Spleen (tissue), 11 donors: ENCODE results near the gene DARS2. TPM values are rescaled to one million over a fixed set of nuclear protein-coding genes. Genes with fewer than 3 reads are reported as not detected.

Source experiments
- DNase-seq: peaks from one replicate; pipeline ENCODE4 v3.0.0-alpha.2; 2020
- H3K27ac ChIP-seq, 8 donors: fragments of 200-600 bp; sonication (generic) in 7 of 8; 1 replicate in 4 of 8; 2 replicates in 4 of 8; pipeline versions ENCODE4 v1.5.0 to v1.8.0; 2016 to 2021; ENCODE audit warnings: inconsistent platforms in 4 of 8, mild to moderate bottlenecking in 4 of 8, moderate library complexity in 1 of 8
- H3K27me3 ChIP-seq, 7 donors: fragments of 200-600 bp; sonication (generic) in 6 of 7; replicated peaks in 1 of 7; 1 replicate in 4 of 7; 2 replicates in 3 of 7; pipeline versions ENCODE4 v1.5.0 to v1.8.0; 2016 to 2021; ENCODE audit warnings: inconsistent platforms in 3 of 7, mild to moderate bottlenecking in 1 of 7
- H3K36me3 ChIP-seq, 6 donors: fragments of 200-600 bp; sonication (generic) in 5 of 6; 1 replicate in 4 of 6; 2 replicates in 2 of 6; pipeline versions ENCODE4 v1.5.0 to v1.8.0; 2016 to 2021; ENCODE audit warnings: inconsistent platforms in 2 of 6
- H3K4me1 ChIP-seq, 6 donors: fragments of 200-600 bp; sonication (generic) in 5 of 6; 1 replicate in 3 of 6; 2 replicates in 3 of 6; pipeline versions ENCODE4 v1.5.0 to v1.8.0; 2016 to 2021; ENCODE audit warnings: inconsistent platforms in 3 of 6
- H3K4me3 ChIP-seq, 8 donors: fragments of 200-600 bp; sonication (generic) in 7 of 8; 1 replicate in 4 of 8; 2 replicates in 4 of 8; pipeline versions ENCODE4 v1.5.0 to v1.8.0; 2016 to 2021; ENCODE audit warnings: inconsistent platforms in 4 of 8, mild to moderate bottlenecking in 4 of 8, moderate library complexity in 2 of 8
- H3K9me3 ChIP-seq, 8 donors: fragments of 200-600 bp; sonication (generic) in 7 of 8; 1 replicate in 4 of 8; 2 replicates in 4 of 8; pipeline versions ENCODE4 v1.5.0 to v1.8.0; 2016 to 2021; ENCODE audit warnings: inconsistent platforms in 4 of 8
- POLR2A ChIP-seq, 3 donors: fragments of 450-650 bp; IDR thresholded peaks; one replicate each; pipeline ENCODE4 v1.5.1; 2017; ENCODE audit warnings: antibody characterized with exemption in 3 of 3, mild to moderate bottlenecking in 1 of 3
- POLR2AphosphoS5 ChIP-seq, 3 donors: sonication (generic); formaldehyde crosslinking; IDR thresholded peaks; one replicate each; pipeline ENCODE4 v1.5.1; 2017; ENCODE audit warnings: antibody characterized with exemption in 3 of 3
- WGBS, 5 donors: extraction: QIAGEN DNeasy Blood & Tissue Kit in 3 of 5; methylation state at CpG; one replicate each; pipeline versions ENCODE4 v1.1.5 to v1.1.7; 2013 to 2018; 5-methylcytosine and 5-hydroxymethylcytosine counted together
- intact Hi-C: fragments of 100-400 bp; cut with DNase I; formaldehyde crosslinking; loops from one replicate; pipeline ENCODE4 v1.15.0; 2023; ENCODE audit warnings: low total_unique reads
- polyA plus RNA-seq, 3 donors: library from polyadenylated mRNA; stranded (reverse); fragments of 200-250 nt; gene quantifications; one replicate each; pipeline ENCODE4 v1.2.1, GENCODE V29; 2013
- total RNA-seq, 7 donors: library from RNA; depleted of rRNA in 3 of 7; stranded (reverse); fragments of >200 nt in 3 of 7; fragmentation: NEBNext Ultra II Directional in 4 of 7; extraction: Animal tissue kit (Norgen Biotek cat#: 25700) in 4 of 7; gene quantifications; one replicate each; pipeline versions ENCODE4 v1.1.0 to v1.2.1, GENCODE V29; 2016 to 2021
- TF ChIP-seq, protein P1 (sequence below), 11 experiments: fragments of 200-600 bp in 7 of 11; fragments of 450-650 bp in 4 of 11; sonication (generic) in 4 of 11; IDR thresholded peaks in 8 of 11; conservative IDR thresholded peaks in 3 of 11; 1 replicate in 7 of 11; 2 replicates in 4 of 11; pipeline versions ENCODE4 v1.4.0 to v1.8.0; 2016 to 2021; ENCODE audit warnings: antibody characterized with exemption in 11 of 11, inconsistent platforms in 4 of 11, mild to moderate bottlenecking in 1 of 11
- donor health status: healthy with polysubstance abuse.
- donor health status: DM: no; HTN: no; CAD: no; lungs with moderate emphysema.
- donor health status: DM: no; HTN: no; CAD: no.
- donor health status: Bipolar disorder and iron deficiency.
- donor health status: healthy.
- donor health status: DM: no; HTN: no; CAD: no.
- donor health status: DM: yes; HTN: yes; CAD: no.

The DARS2 gene
- total and polyA plus RNA-seq, 10 donors = 4.7 to 23.3 (median 15.7) TPM

DNA sequence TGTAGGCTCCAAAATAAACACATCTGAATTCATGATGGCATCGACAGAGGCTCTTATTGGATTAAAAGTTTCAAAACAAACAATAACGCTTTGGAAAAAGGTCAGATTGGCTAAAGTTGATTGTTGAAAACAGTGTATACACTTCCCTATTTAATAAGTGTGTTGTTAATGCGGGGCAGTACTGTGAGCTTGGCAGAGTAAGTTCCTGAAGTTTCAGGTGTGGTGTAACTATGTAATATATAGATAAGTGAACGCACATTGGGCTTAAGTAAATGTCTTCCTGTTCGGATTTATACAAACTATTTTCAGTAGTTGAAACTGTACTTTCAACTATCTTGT lies 44.5 kb downstream of the DARS2 start:
- Histone ChIP-seq H3K36me3 (peaks cover 0 to 51% (median 27%) of the 10 kb centered on the region in 6 donors), H3K27me3 (no peaks in the 10 kb centered on the region), H3K4me3 (peak overlapping the region; percentile 75 to 95 (median 84)), H3K9me3 (no peaks in the 10 kb centered on the region), H3K27ac (peak overlapping the region; percentile 97 to 99 (median 98)), H3K4me1 (peaks cover 50 to 88% (median 71%) of the 10 kb centered on the region in 6 donors)
- no peak for TF ChIP-seq POLR2AphosphoS5 (IDR thresholded peaks at IDR 0.05)
- no peak for TF ChIP-seq POLR2A (IDR thresholded peaks at IDR 0.05)
- TF ChIP-seq, protein P1, sequence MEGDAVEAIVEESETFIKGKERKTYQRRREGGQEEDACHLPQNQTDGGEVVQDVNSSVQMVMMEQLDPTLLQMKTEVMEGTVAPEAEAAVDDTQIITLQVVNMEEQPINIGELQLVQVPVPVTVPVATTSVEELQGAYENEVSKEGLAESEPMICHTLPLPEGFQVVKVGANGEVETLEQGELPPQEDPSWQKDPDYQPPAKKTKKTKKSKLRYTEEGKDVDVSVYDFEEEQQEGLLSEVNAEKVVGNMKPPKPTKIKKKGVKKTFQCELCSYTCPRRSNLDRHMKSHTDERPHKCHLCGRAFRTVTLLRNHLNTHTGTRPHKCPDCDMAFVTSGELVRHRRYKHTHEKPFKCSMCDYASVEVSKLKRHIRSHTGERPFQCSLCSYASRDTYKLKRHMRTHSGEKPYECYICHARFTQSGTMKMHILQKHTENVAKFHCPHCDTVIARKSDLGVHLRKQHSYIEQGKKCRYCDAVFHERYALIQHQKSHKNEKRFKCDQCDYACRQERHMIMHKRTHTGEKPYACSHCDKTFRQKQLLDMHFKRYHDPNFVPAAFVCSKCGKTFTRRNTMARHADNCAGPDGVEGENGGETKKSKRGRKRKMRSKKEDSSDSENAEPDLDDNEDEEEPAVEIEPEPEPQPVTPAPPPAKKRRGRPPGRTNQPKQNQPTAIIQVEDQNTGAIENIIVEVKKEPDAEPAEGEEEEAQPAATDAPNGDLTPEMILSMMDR (IDR thresholded peaks at IDR 0.05 in 8 of 11, conservative IDR thresholded peaks at IDR 0.05 in 3 of 11) = no peak
- WGBS, 5 donors = 3 to 6% (median 4%) methylated on average over 5 of the region's 5 CpGs
- intact Hi-C loops = loop anchor here (10.0 kb wide), 1 partner anchor 66 kb away; no protein-coding TSS in a partner anchor
- no peak for DNase-seq

DNA sequence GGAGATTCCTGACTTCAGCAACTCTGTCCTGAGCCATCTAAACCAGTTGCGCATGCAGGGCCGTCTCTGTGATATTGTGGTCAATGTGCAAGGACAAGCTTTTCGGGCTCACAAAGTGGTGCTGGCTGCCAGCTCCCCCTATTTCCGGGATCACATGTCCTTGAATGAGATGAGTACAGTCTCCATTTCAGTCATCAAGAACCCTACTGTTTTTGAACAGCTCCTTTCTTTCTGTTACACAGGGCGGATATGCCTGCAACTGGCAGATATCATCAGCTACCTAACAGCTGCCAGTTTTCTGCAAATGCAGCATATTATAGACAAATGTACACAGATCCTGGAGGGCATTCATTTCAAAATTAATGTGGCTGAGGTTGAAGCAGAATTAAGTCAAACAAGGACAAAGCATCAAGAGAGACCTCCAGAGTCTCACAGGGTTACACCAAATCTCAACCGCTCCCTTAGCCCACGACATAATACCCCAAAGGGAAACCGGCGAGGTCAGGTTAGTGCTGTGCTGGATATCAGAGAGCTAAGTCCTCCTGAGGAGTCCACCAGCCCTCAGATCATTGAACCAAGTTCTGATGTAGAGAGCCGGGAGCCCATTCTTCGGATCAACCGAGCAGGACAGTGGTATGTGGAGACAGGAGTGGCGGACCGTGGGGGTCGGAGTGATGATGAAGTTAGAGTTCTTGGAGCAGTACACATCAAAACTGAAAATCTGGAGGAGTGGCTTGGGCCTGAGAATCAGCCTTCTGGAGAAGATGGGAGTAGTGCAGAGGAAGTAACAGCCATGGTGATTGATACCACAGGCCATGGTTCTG lies 46.0 kb downstream of the DARS2 start:
- Histone ChIP-seq H3K36me3 (peaks cover 0 to 50% (median 15%) of the 10 kb centered on the region in 6 donors), H3K4me1 (peaks cover 36 to 77% (median 56%) of the 10 kb centered on the region in 6 donors), H3K27me3 (no peaks in the 10 kb centered on the region), H3K9me3 (no peaks in the 10 kb centered on the region), H3K27ac (peak overlapping the region; percentile 72 to 99 (median 98)), H3K4me3 (peak overlapping the region in 4 of 8 donors; percentile 8 to 91 (median 14))
- TF ChIP-seq POLR2AphosphoS5 (IDR thresholded peaks at IDR 0.05) (peak in 2 of 3 donors; percentile 66 to 84), POLR2A (IDR thresholded peaks at IDR 0.05) (peak in 1 of 3 donors; percentile 65)
- TF ChIP-seq, protein P1 (IDR thresholded peaks at IDR 0.05 in 8 of 11, conservative IDR thresholded peaks at IDR 0.05 in 3 of 11) = no peak
- intact Hi-C loops = no loop called here
- DNase-seq = peak; percentile 83
- 53 to 63% (median 57%) methylated on average over 15 of the region's 15 CpGs for WGBS, 5 donors

DNA sequence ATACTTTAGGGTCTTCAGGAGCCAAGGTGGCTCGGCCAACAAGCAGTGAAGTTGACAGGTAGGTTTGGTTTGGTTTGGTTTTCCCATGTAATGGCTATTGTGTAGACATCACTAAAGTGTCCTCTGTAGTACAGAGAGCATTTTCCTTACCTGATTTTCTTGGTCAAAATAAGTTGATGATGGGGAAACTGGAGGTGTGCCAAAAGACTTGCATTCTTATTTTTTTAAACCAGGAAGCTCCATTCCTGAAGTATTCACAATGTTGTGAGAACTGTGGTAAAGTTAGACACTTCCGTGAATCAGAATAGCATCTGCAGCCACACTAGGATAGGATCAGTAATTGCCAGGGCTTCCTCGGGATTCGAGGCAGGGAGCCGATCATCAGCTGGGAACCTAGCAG lies 46.6 kb downstream of the DARS2 start:
- H3K4me3 ChIP-seq = peak overlapping the region in 3 of 8 donors; percentile 12 to 91 (median 16)
- TF ChIP-seq, protein P1 (IDR thresholded peaks at IDR 0.05 in 8 of 11, conservative IDR thresholded peaks at IDR 0.05 in 3 of 11) = no peak
- no peak for TF ChIP-seq POLR2AphosphoS5 (IDR thresholded peaks at IDR 0.05)
- no peak for TF ChIP-seq POLR2A (IDR thresholded peaks at IDR 0.05)
- H3K36me3 ChIP-seq = peaks cover 0 to 50% (median 18%) of the 10 kb centered on the region in 6 donors
- intact Hi-C loops = no loop called here
- no peaks in the 10 kb centered on the region for H3K27me3 ChIP-seq
- H3K9me3 ChIP-seq = no peaks in the 10 kb centered on the region
- 67 to 73% (median 69%) methylated on average over 5 of the region's 5 CpGs for WGBS, 5 donors
- peak overlapping the region; percentile 72 to 99 (median 98) for H3K27ac ChIP-seq
- H3K4me1 ChIP-seq = peaks cover 30 to 70% (median 50%) of the 10 kb centered on the region in 6 donors
- no peak for DNase-seq

DNA sequence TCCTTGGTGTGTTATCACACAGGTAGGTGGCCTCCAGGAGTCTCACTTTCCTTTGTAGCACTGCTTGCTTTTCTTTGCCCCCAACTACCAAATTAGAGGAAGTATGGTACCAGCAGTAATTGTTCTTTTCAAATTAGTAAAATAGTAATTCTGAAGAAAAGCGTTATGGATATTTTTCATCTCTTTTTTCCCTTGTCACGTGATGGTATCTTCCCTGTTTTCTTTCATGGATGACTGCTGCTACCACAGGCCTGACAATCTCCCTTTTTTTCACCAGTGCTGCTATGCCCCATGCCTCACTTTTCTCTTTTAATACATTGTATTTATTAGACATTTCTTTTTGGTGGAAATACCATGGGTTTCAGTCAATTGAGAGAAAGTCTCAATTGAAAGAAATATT lies 47.0 kb downstream of the DARS2 start:
- H3K4me3 ChIP-seq = peak overlapping the region in 1 of 8 donors; percentile 91
- no peaks in the 10 kb centered on the region for H3K27me3 ChIP-seq
- no peaks in the 10 kb centered on the region for H3K9me3 ChIP-seq
- TF ChIP-seq POLR2AphosphoS5 (IDR thresholded peaks at IDR 0.05) = no peak
- H3K36me3 ChIP-seq = peaks cover 0 to 50% (median 21%) of the 10 kb centered on the region in 6 donors
- H3K4me1 ChIP-seq = peaks cover 28 to 66% (median 46%) of the 10 kb centered on the region in 6 donors
- intact Hi-C loops = no loop called here
- H3K27ac ChIP-seq = peak overlapping the region; percentile 72 to 99 (median 98)
- WGBS, 5 donors = 31 to 89% (median 72%) methylated on average over 2 of the region's 2 CpGs
- DNase-seq = no peak
